Measurements from ENCODE around the gene GGNBP2.

Gene GGNBP2

GRCh38 chr17:36533935-36534839, 10.5 kb upstream of the GGNBP2 start:
- Mint-ChIP-seq H3K27me3 (no peaks in the 10 kb centered on the region), H3K4me1 (peaks cover 41% of the 10 kb centered on the region), H3K9me3 (no peaks in the 10 kb centered on the region), H3K4me3 (peak overlapping the region; percentile 88 to 97), H3K27ac (peak overlapping the region; percentile 99)
- ATAC-seq (peak; percentile 56), DNase-seq (peak in 1 of 2 donors; percentile 68)

DNA sequence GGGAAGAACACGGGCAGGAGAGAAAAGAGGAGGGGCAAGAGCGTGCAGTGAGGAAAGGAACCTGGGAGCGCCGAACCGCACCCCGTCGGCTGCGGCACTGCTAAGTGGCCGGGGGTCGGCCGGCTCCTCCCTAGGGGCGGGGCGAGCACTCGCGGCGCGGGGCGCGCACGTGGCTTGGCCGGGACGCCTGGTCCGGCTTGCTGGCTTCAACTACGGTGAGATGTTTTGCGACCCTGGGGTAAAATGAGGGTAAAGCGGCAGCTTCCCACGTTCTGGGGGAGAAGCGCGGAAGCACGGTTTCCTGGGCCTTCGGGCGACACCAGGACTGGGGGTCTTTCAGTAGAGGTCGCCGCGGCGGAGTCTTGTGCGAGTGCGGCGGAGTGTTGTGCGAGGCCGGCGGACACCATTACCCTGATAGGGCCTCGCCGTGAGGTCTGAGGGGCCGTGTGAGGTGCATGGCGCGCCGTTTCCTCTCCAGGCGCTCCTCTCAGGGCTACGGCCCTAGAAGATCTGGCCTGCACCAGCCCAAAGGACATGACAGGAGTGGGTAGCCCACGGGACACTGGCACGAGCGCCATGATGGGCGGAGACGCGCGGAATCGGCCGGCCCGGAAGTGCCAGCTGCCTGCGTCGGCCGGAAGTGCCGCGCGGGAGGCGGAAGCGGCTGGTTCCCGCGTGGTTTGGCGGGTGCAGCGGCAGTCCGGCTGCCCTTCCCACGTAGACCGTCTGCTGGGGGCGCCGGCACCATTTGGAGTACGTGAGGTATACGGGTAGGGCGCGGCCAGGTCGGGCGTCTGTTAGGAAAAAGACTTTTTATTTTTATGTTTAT, 9.7 kb upstream of the GGNBP2 start, which contains the start of the genes MYO19 and PIGW:
Gene MYO19, minus strand, starts transcription at position 29 of the 829 bp plus-strand sequence. CDS start 2,330 bp downstream, outside the sequence.
Gene PIGW, plus strand, starts transcription at position 148 of the 829 bp plus-strand sequence. CDS start 2,115 bp downstream, outside the sequence.
- Mint-ChIP-seq H3K27ac (peak within 1 kb of the TSS; percentile 99), H3K4me3 (peak within 1 kb of the TSS; percentile 88 to 97), H3K9me3 (no peaks in the 10 kb centered on the region), H3K4me1 (peaks cover 41% of the 10 kb centered on the region), H3K27me3 (no peaks in the 10 kb centered on the region)
- ATAC-seq (peak; percentile 90), DNase-seq (peak; percentile 88 to 90)

DNA sequence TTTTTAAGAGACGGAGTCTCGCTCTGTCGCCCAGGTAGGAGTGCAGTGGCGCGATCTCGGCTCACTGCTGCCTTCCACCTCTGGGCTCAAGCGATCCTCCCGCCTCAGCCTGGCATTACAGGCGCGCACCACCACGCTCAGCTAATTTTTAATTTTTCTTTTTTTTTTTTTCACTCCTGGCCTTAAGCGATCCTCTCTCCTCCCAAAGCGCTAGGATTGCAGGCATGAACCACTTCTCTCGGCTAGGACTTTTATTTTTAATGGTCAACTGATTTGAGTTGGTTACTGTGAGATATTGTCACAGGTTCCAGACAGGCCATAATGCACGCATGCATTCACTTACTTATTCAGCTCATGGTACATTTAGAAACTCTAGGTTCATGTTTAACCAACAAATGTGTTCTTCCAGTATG, 9.0 kb upstream of the GGNBP2 start:
- peaks cover 41% of the 10 kb centered on the region for H3K4me1 Mint-ChIP-seq
- ATAC-seq (no peak), DNase-seq (no peak)
- H3K27ac Mint-ChIP-seq = peak overlapping the region; percentile 99
- H3K27me3 Mint-ChIP-seq = no peaks in the 10 kb centered on the region
- no peaks in the 10 kb centered on the region for H3K9me3 Mint-ChIP-seq
- H3K4me3 Mint-ChIP-seq = peak overlapping the region; percentile 88 to 97

DNA sequence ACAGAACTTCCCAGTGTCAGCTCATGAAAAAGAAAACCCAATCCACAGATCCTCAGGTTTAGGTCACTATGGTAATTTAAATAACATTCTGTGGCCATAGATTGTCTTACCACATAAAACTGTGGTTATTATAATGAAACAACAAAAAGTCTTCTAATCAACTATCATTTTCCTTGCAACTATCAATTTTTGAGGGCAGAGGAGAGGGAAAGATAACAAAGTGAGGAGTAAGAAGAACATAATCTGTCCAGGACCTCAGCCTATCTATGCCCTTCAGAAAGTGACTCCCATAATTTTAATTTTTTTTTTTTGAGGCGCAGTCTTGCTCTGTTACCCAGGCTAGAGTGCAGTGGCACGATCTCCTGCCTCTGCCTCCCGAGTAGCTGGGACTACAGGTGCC, 4.0 kb upstream of the GGNBP2 start:
- ATAC-seq (no peak), DNase-seq (no peak)
- Mint-ChIP-seq H3K9me3 (no peaks in the 10 kb centered on the region), H3K4me1 (peaks cover 27% of the 10 kb centered on the region), H3K4me3 (no peak overlapping the region), H3K27me3 (no peaks in the 10 kb centered on the region), H3K27ac (no peak overlapping the region)

DNA sequence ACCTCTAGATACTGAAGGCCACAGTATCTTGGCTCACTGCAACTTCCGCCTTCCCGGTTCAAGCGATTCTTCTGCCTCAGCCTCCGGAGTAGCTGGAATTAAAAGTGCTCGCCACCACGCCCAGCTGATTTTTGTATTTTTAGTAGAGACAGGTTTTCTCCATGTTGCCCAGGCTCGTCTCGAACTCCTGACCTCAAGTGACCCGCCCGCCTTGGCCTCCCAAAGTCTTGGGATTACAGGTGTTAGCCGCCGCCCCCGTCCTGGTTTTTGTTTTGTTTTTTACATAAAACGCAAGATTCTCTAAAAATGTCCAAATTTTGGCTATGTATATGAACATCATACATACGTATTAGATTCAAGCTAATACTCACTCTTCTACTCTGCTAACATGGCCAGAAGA, 2.0 kb upstream of the GGNBP2 start:
- H3K27ac Mint-ChIP-seq = no peak overlapping the region
- peaks cover 16% of the 10 kb centered on the region for H3K4me1 Mint-ChIP-seq
- no peak for DNase-seq
- no peaks in the 10 kb centered on the region for H3K9me3 Mint-ChIP-seq
- no peak overlapping the region for H3K4me3 Mint-ChIP-seq
- H3K27me3 Mint-ChIP-seq = no peaks in the 10 kb centered on the region
- no peak for ATAC-seq

DNA sequence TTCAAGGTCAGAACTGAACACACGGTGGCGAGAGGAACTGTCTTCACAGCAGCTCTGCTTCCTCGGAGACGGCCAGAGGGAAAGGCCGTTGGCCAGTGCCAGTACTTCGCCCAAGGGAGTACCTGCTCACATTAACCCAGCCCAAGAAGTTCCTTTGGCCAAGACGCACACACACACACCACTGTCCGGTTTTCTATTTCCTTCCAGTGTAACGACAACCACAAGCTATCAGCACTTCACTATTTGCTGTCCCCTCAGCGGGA, 744 bp upstream of the GGNBP2 start:
- H3K4me3 Mint-ChIP-seq = peak overlapping the region; percentile 83 to 87
- H3K27me3 Mint-ChIP-seq = no peaks in the 10 kb centered on the region
- H3K27ac Mint-ChIP-seq = peak overlapping the region; percentile 94 to 96
- no peak for ATAC-seq
- peak in 1 of 2 donors; percentile 40 for DNase-seq
- H3K4me1 Mint-ChIP-seq = peaks cover 28% of the 10 kb centered on the region
- H3K9me3 Mint-ChIP-seq = no peaks in the 10 kb centered on the region

- H3K4me3 Mint-ChIP-seq = peak overlapping the region; percentile 83 to 87
- peaks cover 34% of the 10 kb centered on the region for H3K4me1 Mint-ChIP-seq
- H3K27ac Mint-ChIP-seq = peak overlapping the region; percentile 97
- ATAC-seq (no peak), DNase-seq (no peak)
- H3K9me3 Mint-ChIP-seq = no peaks in the 10 kb centered on the region
- H3K27me3 Mint-ChIP-seq = no peaks in the 10 kb centered on the region
These were observed 352 bp downstream of the GGNBP2 start for GRCh38 chr17:36545077-36545464.

GRCh38 chr17:36545465-36546417, 1.0 kb downstream of the GGNBP2 start:
- ATAC-seq = peak; percentile 85
- no peaks in the 10 kb centered on the region for H3K27me3 Mint-ChIP-seq
- peak overlapping the region; percentile 83 to 87 for H3K4me3 Mint-ChIP-seq
- no peaks in the 10 kb centered on the region for H3K9me3 Mint-ChIP-seq
- peaks cover 40% of the 10 kb centered on the region for H3K4me1 Mint-ChIP-seq
- H3K27ac Mint-ChIP-seq = peak overlapping the region; percentile 97
- DNase-seq = peak; percentile 99

- no peaks in the 10 kb centered on the region for H3K9me3 Mint-ChIP-seq
- H3K4me1 Mint-ChIP-seq = peaks cover 48% of the 10 kb centered on the region
- H3K27me3 Mint-ChIP-seq = no peaks in the 10 kb centered on the region
- DNase-seq (no peak), ATAC-seq (no peak)
- H3K27ac Mint-ChIP-seq = peak overlapping the region; percentile 97
- peak overlapping the region; percentile 83 to 87 for H3K4me3 Mint-ChIP-seq
These were observed 1.8 kb downstream of the GGNBP2 start for GRCh38 chr17:36546418-36547093.

- H3K4me3 Mint-ChIP-seq = peak overlapping the region; percentile 58 to 87
- peaks cover 60% of the 10 kb centered on the region for H3K4me1 Mint-ChIP-seq
- no peak for ATAC-seq
These were observed 3.1 kb downstream of the GGNBP2 start for GRCh38 chr17:36547776-36548175.

DNA sequence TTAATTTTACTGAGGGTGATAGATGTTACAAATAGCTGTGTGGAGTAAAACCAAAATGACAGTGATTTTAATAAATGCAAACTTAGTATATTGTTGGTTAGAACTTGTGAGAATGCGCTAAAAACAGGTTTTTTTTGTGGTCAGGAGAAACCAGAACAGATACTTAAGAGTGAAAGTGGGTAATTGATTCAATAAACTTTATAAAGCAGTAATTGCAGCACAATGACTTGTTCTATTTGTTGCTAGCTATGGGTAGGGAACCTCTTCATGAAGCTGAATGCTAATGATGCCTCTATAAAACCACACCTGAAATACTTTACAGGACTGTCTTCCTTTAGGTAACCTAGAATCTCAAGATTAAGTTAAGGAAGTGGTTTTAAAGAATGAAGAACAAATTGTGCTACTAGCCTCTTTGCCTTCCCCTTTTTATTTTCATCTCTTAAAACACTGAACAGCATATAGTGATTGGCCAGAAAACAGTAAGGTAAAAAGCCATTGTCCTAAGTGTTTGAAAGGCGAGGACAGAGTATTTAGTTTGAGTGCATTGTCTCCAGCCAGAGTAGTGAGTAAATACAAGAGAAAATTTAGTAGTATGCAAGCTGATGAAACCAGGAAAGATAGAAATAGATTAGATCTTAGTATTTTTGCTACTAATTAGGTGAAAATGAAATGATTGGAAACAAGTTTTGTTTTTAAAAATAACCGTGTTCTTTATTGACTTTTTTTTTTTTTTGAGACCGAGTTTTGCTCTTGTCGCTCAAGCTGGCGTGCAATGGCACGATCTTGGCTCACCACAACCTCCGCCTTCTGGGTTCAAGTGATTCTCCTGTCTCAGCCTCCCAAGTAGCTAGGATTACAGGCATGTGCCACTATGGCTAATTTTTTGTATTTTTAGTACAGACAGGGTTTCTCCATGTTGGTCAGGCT, 6.0 kb downstream of the GGNBP2 start:
- H3K4me1 Mint-ChIP-seq = peaks cover 64% of the 10 kb centered on the region
- DNase-seq (no peak), ATAC-seq (peak; percentile 60)
- H3K4me3 Mint-ChIP-seq = peak overlapping the region; percentile 60 to 62
- H3K9me3 Mint-ChIP-seq = no peaks in the 10 kb centered on the region
- peak overlapping the region; percentile 50 to 66 for H3K27ac Mint-ChIP-seq
- H3K27me3 Mint-ChIP-seq = no peaks in the 10 kb centered on the region

More at GRCh38 chr17:36547776-36548175, 3.1 kb downstream of the GGNBP2 start:
- Mint-ChIP-seq H3K27ac (peak overlapping the region in 1 of 2 donors; percentile 76), H3K27me3 (no peaks in the 10 kb centered on the region), H3K9me3 (no peaks in the 10 kb centered on the region)
- DNase-seq = no peak

DNA sequence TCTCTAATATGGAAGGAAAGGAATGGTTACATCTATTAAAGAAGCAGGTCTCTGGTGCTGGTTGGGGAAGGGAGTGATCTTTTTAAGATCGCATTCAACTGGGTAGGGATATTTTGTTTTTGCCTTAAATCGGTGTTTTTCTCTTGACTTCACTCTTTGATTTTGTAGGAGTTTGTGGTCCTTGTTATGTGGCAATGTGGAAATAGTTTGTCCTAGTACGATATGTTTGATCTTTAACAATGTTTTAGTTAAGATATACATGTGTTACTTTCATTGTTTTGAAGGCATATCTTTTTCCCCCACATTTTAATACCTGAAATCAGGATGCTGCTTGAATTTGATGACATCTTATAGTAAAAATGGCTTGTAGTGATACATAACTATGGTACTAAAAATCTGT, 8.7 kb downstream of the GGNBP2 start:
- Mint-ChIP-seq H3K9me3 (no peaks in the 10 kb centered on the region), H3K4me1 (peaks cover 60% of the 10 kb centered on the region), H3K27ac (no peak overlapping the region), H3K4me3 (peak overlapping the region; percentile 14 to 39), H3K27me3 (no peaks in the 10 kb centered on the region)
- no peak for DNase-seq
- ATAC-seq = no peak

DNA sequence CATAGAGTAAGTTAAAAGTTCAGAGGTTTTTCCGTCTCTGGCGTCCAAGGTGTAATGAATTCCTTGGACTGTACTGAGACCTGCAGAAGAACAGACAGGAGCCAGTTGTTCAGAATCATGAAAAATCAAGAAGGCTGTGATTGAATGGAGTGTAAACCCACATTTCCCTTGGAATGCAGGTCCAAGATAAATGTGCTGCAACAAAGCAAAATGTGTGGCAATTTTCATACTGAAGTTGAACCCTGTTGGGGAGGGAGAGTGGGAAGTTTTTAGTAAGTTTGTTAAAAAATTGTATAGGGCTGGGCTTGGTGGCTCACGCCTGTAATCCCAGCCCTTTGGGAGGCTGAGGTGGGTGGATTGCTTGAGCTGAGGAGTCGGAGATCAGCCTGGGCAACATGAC, 21.4 kb downstream of the GGNBP2 start:
- ATAC-seq = no peak
- H3K9me3 Mint-ChIP-seq = no peaks in the 10 kb centered on the region
- H3K27me3 Mint-ChIP-seq = no peaks in the 10 kb centered on the region
- no peak overlapping the region for H3K4me3 Mint-ChIP-seq
- no peak overlapping the region for H3K27ac Mint-ChIP-seq
- DNase-seq = no peak
- H3K4me1 Mint-ChIP-seq = no peaks in the 10 kb centered on the region

Measured in stimulated activated naive CD8-positive, alpha-beta T cell treated with anti-CD3 and anti-CD28 coated beads, Interleukin-15, amount 100 ng/mL, for 72 hours (primary cell).